GM23338 (cell line): ENCODE data around the gene GPR42. TPM values are rescaled to one million over a fixed set of nuclear protein-coding genes. Genes with fewer than 3 reads are reported as not detected.

ENCODE experiments used
- ATAC-seq: fragments of 200-7000 bp; cut with Tn5 transposase; 3 replicates; pipeline ENCODE4 v1.9.1; 2020
- DNase-seq: peaks from one replicate; pipeline ENCODE4 v3.0.0-alpha.2; 2015; ENCODE audit warnings: low spot score
- H2AFZ ChIP-seq: fragments of 200-600 bp; sonication (generic); 2 replicates; pipeline ENCODE4 v1.8.0; 2016; ENCODE audit warnings: antibody characterized with exemption, mild to moderate bottlenecking, moderate library complexity
- H3F3A ChIP-seq: fragments of 200-600 bp; sonication (generic); replicated peaks from 2 replicates; pipeline ENCODE4 v1.8.0; 2017; ENCODE audit warnings: antibody characterized with exemption, mixed run types, low read depth
- H3K27ac ChIP-seq: fragments of 200-600 bp; sonication (generic); 2 replicates; pipeline ENCODE4 v1.6.1; 2016; ENCODE audit warnings: low read depth
- H3K27me3 ChIP-seq: fragments of 200-600 bp; sonication (generic); 2 replicates; pipeline ENCODE4 v1.8.0; 2016; ENCODE audit warnings: mild to moderate bottlenecking, mixed run types, moderate library complexity; ENCODE audit not compliant: insufficient read depth
- H3K36me3 ChIP-seq: fragments of 200-600 bp; sonication (generic); 2 replicates; pipeline ENCODE4 v1.8.0; 2016; ENCODE audit warnings: mild to moderate bottlenecking; ENCODE audit not compliant: insufficient read depth
- H3K4me1 ChIP-seq: fragments of 200-600 bp; sonication (generic); 2 replicates; pipeline ENCODE4 v1.8.0; 2016; ENCODE audit warnings: mild to moderate bottlenecking, moderate library complexity; ENCODE audit not compliant: insufficient read depth
- H3K4me2 ChIP-seq: fragments of 200-600 bp; sonication (generic); 2 replicates; pipeline ENCODE4 v1.7.1; 2017; ENCODE audit warnings: mixed run types
- H3K4me3 ChIP-seq: fragments of 200-600 bp; sonication (generic); 2 replicates; pipeline ENCODE4 v1.6.1; 2016; ENCODE audit warnings: mixed run types
- H3K79me2 ChIP-seq: fragments of 200-600 bp; sonication (generic); replicated peaks from 2 replicates; pipeline ENCODE4 v1.8.0; 2017; ENCODE audit warnings: mild to moderate bottlenecking; ENCODE audit not compliant: insufficient read depth
- H3K9me2 ChIP-seq: fragments of 200-600 bp; sonication (generic); 2 replicates; pipeline ENCODE4 v1.8.0; 2017; ENCODE audit not compliant: insufficient read depth
- H4K20me1 ChIP-seq: fragments of 200-600 bp; sonication (generic); replicated peaks from 2 replicates; pipeline ENCODE4 v1.8.0; 2017; ENCODE audit warnings: mild to moderate bottlenecking; ENCODE audit not compliant: insufficient read depth
- H3K27ac Mint-ChIP-seq: 2 replicates; pipeline ENCODE4 v1.8.0; 2020; ENCODE audit warnings: inconsistent platforms, mild to moderate bottlenecking, moderate library complexity, mixed read lengths
- H3K27me3 Mint-ChIP-seq: 3 replicates; pipeline ENCODE4 v1.8.0; 2022; ENCODE audit warnings: low read depth, mild to moderate bottlenecking, moderate library complexity, mixed read lengths, inconsistent platforms; ENCODE audit not compliant: insufficient read depth, poor library complexity
- H3K36me3 Mint-ChIP-seq: 3 replicates; pipeline ENCODE4 v1.8.0; 2021; ENCODE audit warnings: low read depth, mild to moderate bottlenecking, inconsistent platforms, moderate library complexity, mixed read lengths
- H3K4me1 Mint-ChIP-seq: 3 replicates; pipeline ENCODE4 v1.8.0; 2020; ENCODE audit warnings: mild to moderate bottlenecking, inconsistent platforms, mixed read lengths
- H3K4me3 Mint-ChIP-seq: 3 replicates; pipeline ENCODE4 v1.8.0; 2021; ENCODE audit warnings: moderate library complexity, mild to moderate bottlenecking, inconsistent platforms, mixed read lengths
- H3K9me3 Mint-ChIP-seq: 3 replicates; pipeline ENCODE4 v1.8.0; 2020; ENCODE audit warnings: moderate library complexity, mild to moderate bottlenecking, inconsistent platforms, mixed read lengths
- CREB1 ChIP-seq: fragments of 250-450 bp; sonication (Bioruptor Pico); IDR thresholded peaks from 2 replicates; pipeline ENCODE4 v1.5.0; 2020; ENCODE audit warnings: low read depth, mild to moderate bottlenecking, moderate library complexity
- CTCF ChIP-seq, 2 experiments: fragments of 200-600 bp in 1 of 2; sonication (generic) in 1 of 2; conservative IDR thresholded peaks; 2 replicates each; pipeline versions ENCODE4 v1.5.1 to v1.6.1; 2016 to 2017; ENCODE audit warnings: antibody characterized with exemption in 2 of 2, low read depth in 2 of 2, mild to moderate bottlenecking in 2 of 2, moderate library complexity in 1 of 2
- ETS1 ChIP-seq: IDR thresholded peaks from 2 replicates; pipeline ENCODE4 v1.6.1; 2016; ENCODE audit warnings: antibody characterized with exemption
- EZH2 ChIP-seq: fragments of 200-600 bp; sonication (generic); IDR thresholded peaks from one replicate; pipeline ENCODE4 v1.8.0; 2017; ENCODE audit warnings: antibody characterized with exemption, mild to moderate bottlenecking, low read depth; ENCODE audit not compliant: unreplicated experiment
- EZH2phosphoT487 ChIP-seq: fragments of 200-600 bp; sonication (generic); IDR thresholded peaks from one replicate; pipeline ENCODE4 v1.8.1; 2018; ENCODE audit warnings: antibody characterized with exemption; ENCODE audit not compliant: unreplicated experiment
- JUNB ChIP-seq: IDR thresholded peaks from one replicate; pipeline ENCODE4 v1.6.1; 2016; ENCODE audit warnings: antibody characterized with exemption; ENCODE audit not compliant: unreplicated experiment
- NANOG ChIP-seq: IDR thresholded peaks from 2 replicates; pipeline ENCODE4 v1.6.1; 2016; ENCODE audit warnings: antibody characterized with exemption, borderline replicate concordance
- POLR2AphosphoS5 ChIP-seq: IDR thresholded peaks from 2 replicates; pipeline ENCODE4 v1.6.1; 2016; ENCODE audit warnings: antibody characterized with exemption, low read depth
- REST ChIP-seq: IDR thresholded peaks from one replicate; pipeline ENCODE4 v1.6.1; 2018; ENCODE audit warnings: antibody characterized with exemption; ENCODE audit not compliant: unreplicated experiment
- STAT1 ChIP-seq: IDR thresholded peaks from one replicate; pipeline ENCODE4 v1.6.1; 2016; ENCODE audit warnings: antibody characterized with exemption; ENCODE audit not compliant: unreplicated experiment
- ZNF114 ChIP-seq: fragments of 250-450 bp; sonication (Bioruptor Pico); IDR thresholded peaks from 2 replicates; pipeline ENCODE4 v1.5.0; 2020; ENCODE audit warnings: mild to moderate bottlenecking, moderate library complexity
- ZNF331 ChIP-seq: fragments of 250-450 bp; sonication (Bioruptor Pico); IDR thresholded peaks from 2 replicates; pipeline ENCODE4 v1.5.0; 2020; ENCODE audit warnings: low read depth, mild to moderate bottlenecking, moderate library complexity
- polyA plus RNA-seq: library from polyadenylated mRNA; unstranded; fragments of >200 nt; fragmentation: Nextera tagmentation; extraction: Ambion mirVana; gene quantifications from 2 replicates; pipeline ENCODE4 v1.2.1, GENCODE V29; 2016
- total RNA-seq: library from RNA; depleted of rRNA; stranded (reverse); fragments of >200 nt; shearing (Covaris generic); gene quantifications from 2 replicates; pipeline ENCODE4 v1.2.3, GENCODE V29; 2014
- TF ChIP-seq, protein P1 (sequence below): fragments of 250-450 bp; sonication (Bioruptor Pico); IDR thresholded peaks from 2 replicates; pipeline ENCODE4 v1.5.0; 2020; ENCODE audit warnings: mild to moderate bottlenecking, moderate library complexity

Gene GPR42
- total and polyA plus RNA-seq, 2 experiments from 2014 or later, result not detected

GRCh38 chr19:35421362-35421761 is 50.5 kb downstream of the GPR42 start:
- Mint-ChIP-seq H3K36me3 (no peaks in the 10 kb centered on the region), H3K27ac (no peak overlapping the region), H3K4me3 (no peak overlapping the region), H3K27me3 (peaks cover 6% of the 10 kb centered on the region), H3K9me3 (no peaks in the 10 kb centered on the region; the same call in 2 of the 3 replicates), H3K4me1 (no peaks in the 10 kb centered on the region; the same call in 2 of the 3 replicates)
- Histone ChIP-seq H3K4me2 (no peak overlapping the region), H3K27me3 (no peaks in the 10 kb centered on the region), H3K36me3 (no peaks in the 10 kb centered on the region), H3K9me2 (no peaks in the 10 kb centered on the region), H3F3A (no peaks in the 10 kb centered on the region), H3K4me1 (no peaks in the 10 kb centered on the region), H2AFZ (no peak overlapping the region), H3K79me2 (no peaks in the 10 kb centered on the region), H3K4me3 (no peak overlapping the region), H4K20me1 (no peaks in the 10 kb centered on the region), H3K27ac (no peak overlapping the region)
- ATAC-seq (no peak), DNase-seq (no peak)
- TF ChIP-seq CTCF (conservative IDR thresholded peaks at IDR 0.05; ENCODE audit: low read depth in 2 of 2) (no peak), STAT1 (no peak), EZH2 (no peak), JUNB (no peak), EZH2phosphoT487 (no peak), NANOG (no peak), REST (no peak), ZNF331 (no peak), CREB1 (no peak), ZNF114 (CRISPR knock-in tag) (no peak), POLR2AphosphoS5 (no peak), ETS1 (no peak)
- TF ChIP-seq, protein P1, sequence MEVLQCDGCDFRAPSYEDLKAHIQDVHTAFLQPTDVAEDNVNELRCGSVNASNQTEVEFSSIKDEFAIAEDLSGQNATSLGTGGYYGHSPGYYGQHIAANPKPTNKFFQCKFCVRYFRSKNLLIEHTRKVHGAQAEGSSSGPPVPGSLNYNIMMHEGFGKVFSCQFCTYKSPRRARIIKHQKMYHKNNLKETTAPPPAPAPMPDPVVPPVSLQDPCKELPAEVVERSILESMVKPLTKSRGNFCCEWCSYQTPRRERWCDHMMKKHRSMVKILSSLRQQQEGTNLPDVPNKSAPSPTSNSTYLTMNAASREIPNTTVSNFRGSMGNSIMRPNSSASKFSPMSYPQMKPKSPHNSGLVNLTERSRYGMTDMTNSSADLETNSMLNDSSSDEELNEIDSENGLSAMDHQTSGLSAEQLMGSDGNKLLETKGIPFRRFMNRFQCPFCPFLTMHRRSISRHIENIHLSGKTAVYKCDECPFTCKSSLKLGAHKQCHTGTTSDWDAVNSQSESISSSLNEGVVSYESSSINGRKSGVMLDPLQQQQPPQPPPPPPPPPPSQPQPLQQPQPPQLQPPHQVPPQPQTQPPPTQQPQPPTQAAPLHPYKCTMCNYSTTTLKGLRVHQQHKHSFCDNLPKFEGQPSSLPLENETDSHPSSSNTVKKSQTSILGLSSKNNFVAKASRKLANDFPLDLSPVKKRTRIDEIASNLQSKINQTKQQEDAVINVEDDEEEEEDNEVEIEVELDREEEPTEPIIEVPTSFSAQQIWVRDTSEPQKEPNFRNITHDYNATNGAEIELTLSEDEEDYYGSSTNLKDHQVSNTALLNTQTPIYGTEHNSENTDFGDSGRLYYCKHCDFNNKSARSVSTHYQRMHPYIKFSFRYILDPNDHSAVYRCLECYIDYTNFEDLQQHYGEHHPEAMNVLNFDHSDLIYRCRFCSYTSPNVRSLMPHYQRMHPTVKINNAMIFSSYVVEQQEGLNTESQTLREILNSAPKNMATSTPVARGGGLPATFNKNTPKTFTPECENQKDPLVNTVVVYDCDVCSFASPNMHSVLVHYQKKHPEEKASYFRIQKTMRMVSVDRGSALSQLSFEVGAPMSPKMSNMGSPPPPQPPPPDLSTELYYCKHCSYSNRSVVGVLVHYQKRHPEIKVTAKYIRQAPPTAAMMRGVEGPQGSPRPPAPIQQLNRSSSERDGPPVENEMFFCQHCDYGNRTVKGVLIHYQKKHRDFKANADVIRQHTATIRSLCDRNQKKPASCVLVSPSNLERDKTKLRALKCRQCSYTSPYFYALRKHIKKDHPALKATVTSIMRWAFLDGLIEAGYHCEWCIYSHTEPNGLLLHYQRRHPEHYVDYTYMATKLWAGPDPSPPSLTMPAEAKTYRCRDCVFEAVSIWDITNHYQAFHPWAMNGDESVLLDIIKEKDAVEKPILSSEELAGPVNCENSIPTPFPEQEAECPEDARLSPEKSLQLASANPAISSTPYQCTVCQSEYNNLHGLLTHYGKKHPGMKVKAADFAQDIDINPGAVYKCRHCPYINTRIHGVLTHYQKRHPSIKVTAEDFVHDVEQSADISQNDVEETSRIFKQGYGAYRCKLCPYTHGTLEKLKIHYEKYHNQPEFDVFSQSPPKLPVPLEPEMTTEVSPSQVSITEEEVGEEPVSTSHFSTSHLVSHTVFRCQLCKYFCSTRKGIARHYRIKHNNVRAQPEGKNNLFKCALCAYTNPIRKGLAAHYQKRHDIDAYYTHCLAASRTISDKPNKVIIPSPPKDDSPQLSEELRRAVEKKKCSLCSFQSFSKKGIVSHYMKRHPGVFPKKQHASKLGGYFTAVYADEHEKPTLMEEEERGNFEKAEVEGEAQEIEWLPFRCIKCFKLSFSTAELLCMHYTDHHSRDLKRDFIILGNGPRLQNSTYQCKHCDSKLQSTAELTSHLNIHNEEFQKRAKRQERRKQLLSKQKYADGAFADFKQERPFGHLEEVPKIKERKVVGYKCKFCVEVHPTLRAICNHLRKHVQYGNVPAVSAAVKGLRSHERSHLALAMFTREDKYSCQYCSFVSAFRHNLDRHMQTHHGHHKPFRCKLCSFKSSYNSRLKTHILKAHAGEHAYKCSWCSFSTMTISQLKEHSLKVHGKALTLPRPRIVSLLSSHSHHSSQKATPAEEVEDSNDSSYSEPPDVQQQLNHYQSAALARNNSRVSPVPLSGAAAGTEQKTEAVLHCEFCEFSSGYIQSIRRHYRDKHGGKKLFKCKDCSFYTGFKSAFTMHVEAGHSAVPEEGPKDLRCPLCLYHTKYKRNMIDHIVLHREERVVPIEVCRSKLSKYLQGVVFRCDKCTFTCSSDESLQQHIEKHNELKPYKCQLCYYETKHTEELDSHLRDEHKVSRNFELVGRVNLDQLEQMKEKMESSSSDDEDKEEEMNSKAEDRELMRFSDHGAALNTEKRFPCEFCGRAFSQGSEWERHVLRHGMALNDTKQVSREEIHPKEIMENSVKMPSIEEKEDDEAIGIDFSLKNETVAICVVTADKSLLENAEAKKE (CRISPR knock-in tag), result no peak
